OCI-LY1 (cell line): Measurements from ENCODE around the gene ZNF839.

Experiments
- H2AFZ ChIP-seq: fragments of 200-600 bp; sonication (generic), shearing (Covaris generic); 2 replicates; pipeline ENCODE4 v1.6.0; 2014; ENCODE audit warnings: antibody characterized with exemption, mild to moderate bottlenecking, low read length
- H3F3A ChIP-seq: fragments of 200-600 bp; sonication (generic), shearing (Covaris generic); 2 replicates; pipeline ENCODE4 v1.6.0; 2014; ENCODE audit warnings: mild to moderate bottlenecking, antibody characterized with exemption, low read length, moderate library complexity; ENCODE audit not compliant: insufficient read depth
- H3K27ac ChIP-seq: fragments of 200-600 bp; sonication (generic); 2 replicates; pipeline ENCODE4 v1.5.1; 2014; ENCODE audit warnings: low read length, mixed run types, mild to moderate bottlenecking, low read depth; ENCODE audit not compliant: poor library complexity, severe bottlenecking
- H3K27me3 ChIP-seq: fragments of 200-600 bp; sonication (generic); 2 replicates; pipeline ENCODE4 v1.6.0; 2014; ENCODE audit warnings: antibody characterized with exemption, mild to moderate bottlenecking, low read length, moderate library complexity; ENCODE audit not compliant: insufficient read depth
- H3K36me3 ChIP-seq: fragments of 200-600 bp; sonication (generic); 2 replicates; pipeline ENCODE4 v1.6.1; 2014; ENCODE audit warnings: mild to moderate bottlenecking, antibody characterized with exemption, low read length, moderate library complexity, mixed read lengths; ENCODE audit not compliant: insufficient read depth
- H3K4me1 ChIP-seq: fragments of 200-600 bp; sonication (generic); 2 replicates; pipeline ENCODE4 v1.5.1; 2014; ENCODE audit warnings: mild to moderate bottlenecking, low read length, moderate library complexity; ENCODE audit not compliant: insufficient read depth, severe bottlenecking
- H3K4me2 ChIP-seq: fragments of 200-600 bp; sonication (generic), shearing (Covaris generic); 2 replicates; pipeline ENCODE4 v1.6.1; 2014; ENCODE audit warnings: low read length
- H3K4me3 ChIP-seq: fragments of 200-600 bp; sonication (generic); 2 replicates; pipeline ENCODE4 v1.5.1; 2014; ENCODE audit warnings: low read length, low read depth, mild to moderate bottlenecking, mixed read lengths; ENCODE audit not compliant: poor library complexity, severe bottlenecking
- H3K79me2 ChIP-seq: fragments of 200-600 bp; shearing (Covaris generic); 2 replicates; pipeline ENCODE4 v1.6.1; 2016; ENCODE audit warnings: mixed run types, low read length, mixed read lengths; ENCODE audit not compliant: insufficient read depth
- H3K9ac ChIP-seq: fragments of 200-600 bp; sonication (generic), shearing (Covaris generic); 2 replicates; pipeline ENCODE4 v1.6.1; 2014; ENCODE audit warnings: mild to moderate bottlenecking, low read length, mixed read lengths
- H3K9me2 ChIP-seq: fragments of 200-600 bp; sonication (generic), shearing (Covaris generic); 2 replicates; pipeline ENCODE4 v1.6.1; 2014; ENCODE audit warnings: low read depth, mild to moderate bottlenecking, low read length, mixed read lengths
- H3K9me3 ChIP-seq: fragments of 200-600 bp; shearing (Covaris generic); 2 replicates; pipeline ENCODE4 v1.6.1; 2014; ENCODE audit warnings: low read length, mixed read lengths
- H4K20me1 ChIP-seq: fragments of 200-600 bp; sonication (generic), shearing (Covaris generic); 2 replicates; pipeline ENCODE4 v1.6.0; 2016; ENCODE audit warnings: mild to moderate bottlenecking, low read length; ENCODE audit not compliant: insufficient read depth
- EZH2 ChIP-seq: fragments of 200-600 bp; sonication (generic), shearing (Covaris generic); IDR thresholded peaks from 2 replicates; pipeline ENCODE4 v1.8.0; 2017; ENCODE audit warnings: borderline replicate concordance, mixed run types, mild to moderate bottlenecking, antibody characterized with exemption, low read length, moderate library complexity, mixed read lengths
- TF ChIP-seq, protein P1 (sequence below): fragments of 200-600 bp; sonication (generic), shearing (Covaris generic); IDR thresholded peaks from 2 replicates; pipeline ENCODE4 v1.5.1; 2017; ENCODE audit warnings: mild to moderate bottlenecking, antibody characterized with exemption, low read length, moderate library complexity, mixed read lengths

Gene ZNF839

GRCh38 chr14:102304611-102305506, 14.7 kb upstream of the ZNF839 start, which contains the start of gene MOK:
MOK (minus strand) TSS chr14:102305164; CDS start chr14:102304968, 196 bp downstream.
- Histone ChIP-seq H3K4me1 (peaks cover 15% of the 10 kb centered on the region), H3K9me2 (no peaks in the 10 kb centered on the region), H3K27me3 (no peaks in the 10 kb centered on the region), H3K79me2 (no peaks in the 10 kb centered on the region), H3K4me2 (peak within 1 kb of the TSS; percentile 71), H3K4me3 (peak within 1 kb of the TSS; percentile 76), H4K20me1 (no peaks in the 10 kb centered on the region), H3K9me3 (no peaks in the 10 kb centered on the region), H2AFZ (0 out of 2 replicates have a peak within 1 kb of the TSS, but pooled peaks have one; percentile 21), H3K36me3 (no peaks in the 10 kb centered on the region), H3F3A (no peaks in the 10 kb centered on the region), H3K9ac (peak within 1 kb of the TSS; percentile 49; the same call in 1 of the 2 replicates), H3K27ac (no peak within 1 kb of the TSS)
- no peak for TF ChIP-seq EZH2
- TF ChIP-seq, protein P1, sequence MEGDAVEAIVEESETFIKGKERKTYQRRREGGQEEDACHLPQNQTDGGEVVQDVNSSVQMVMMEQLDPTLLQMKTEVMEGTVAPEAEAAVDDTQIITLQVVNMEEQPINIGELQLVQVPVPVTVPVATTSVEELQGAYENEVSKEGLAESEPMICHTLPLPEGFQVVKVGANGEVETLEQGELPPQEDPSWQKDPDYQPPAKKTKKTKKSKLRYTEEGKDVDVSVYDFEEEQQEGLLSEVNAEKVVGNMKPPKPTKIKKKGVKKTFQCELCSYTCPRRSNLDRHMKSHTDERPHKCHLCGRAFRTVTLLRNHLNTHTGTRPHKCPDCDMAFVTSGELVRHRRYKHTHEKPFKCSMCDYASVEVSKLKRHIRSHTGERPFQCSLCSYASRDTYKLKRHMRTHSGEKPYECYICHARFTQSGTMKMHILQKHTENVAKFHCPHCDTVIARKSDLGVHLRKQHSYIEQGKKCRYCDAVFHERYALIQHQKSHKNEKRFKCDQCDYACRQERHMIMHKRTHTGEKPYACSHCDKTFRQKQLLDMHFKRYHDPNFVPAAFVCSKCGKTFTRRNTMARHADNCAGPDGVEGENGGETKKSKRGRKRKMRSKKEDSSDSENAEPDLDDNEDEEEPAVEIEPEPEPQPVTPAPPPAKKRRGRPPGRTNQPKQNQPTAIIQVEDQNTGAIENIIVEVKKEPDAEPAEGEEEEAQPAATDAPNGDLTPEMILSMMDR, result no peak

- Histone ChIP-seq H3K9ac (peak overlapping the region; percentile 56; the same call in 1 of the 2 replicates), H3K9me3 (no peaks in the 10 kb centered on the region), H3K4me2 (peak overlapping the region; percentile 73), H3F3A (no peaks in the 10 kb centered on the region), H3K36me3 (no peaks in the 10 kb centered on the region), H3K4me3 (peak overlapping the region; percentile 63), H3K79me2 (no peaks in the 10 kb centered on the region), H3K4me1 (peaks cover 49% of the 10 kb centered on the region), H4K20me1 (no peaks in the 10 kb centered on the region), H2AFZ (peak overlapping the region; percentile 85; the same call in 1 of the 2 replicates), H3K9me2 (no peaks in the 10 kb centered on the region), H3K27me3 (no peaks in the 10 kb centered on the region), H3K27ac (no peak overlapping the region)
- TF ChIP-seq, protein P1, result peak; percentile 73
- no peak for TF ChIP-seq EZH2
These were observed 5.1 kb upstream of the ZNF839 start for GRCh38 chr14:102314242-102315011.

GRCh38 chr14:102315121-102315520, 4.4 kb upstream of the ZNF839 start:
- no peak overlapping the region for H2AFZ ChIP-seq

More at GRCh38 chr14:102315121-102315520, 4.4 kb upstream of the ZNF839 start:
- Histone ChIP-seq H3K9me2 (no peaks in the 10 kb centered on the region), H3K9ac (no peak overlapping the region), H3K36me3 (no peaks in the 10 kb centered on the region), H3K27ac (no peak overlapping the region), H3K79me2 (no peaks in the 10 kb centered on the region), H3K4me1 (peaks cover 49% of the 10 kb centered on the region), H3K27me3 (no peaks in the 10 kb centered on the region), H3K4me2 (peak overlapping the region; percentile 73), H3K4me3 (no peak overlapping the region), H3F3A (no peaks in the 10 kb centered on the region), H3K9me3 (no peaks in the 10 kb centered on the region), H4K20me1 (no peaks in the 10 kb centered on the region)
- TF ChIP-seq, protein P1, result no peak
- no peak for TF ChIP-seq EZH2
